Right lobe of liver (tissue), 6 donors: ENCODE results near the gene MMAB. TPM values are rescaled to one million over a fixed set of nuclear protein-coding genes. Genes with fewer than 3 reads are reported as not detected.

Experiments used
- ATAC-seq, 4 donors: fragments of 200-7000 bp; cut with Tn5 transposase; one replicate each; pipeline ENCODE4 v1.9.1; 2020; ENCODE audit warnings: mild to moderate bottlenecking in 4 of 4, moderate library complexity in 4 of 4
- DNase-seq, 3 donors: peaks; one replicate each; pipeline ENCODE4 v3.0.0-alpha.2; 2020
- H3K27ac ChIP-seq, 3 donors: fragments of 200-600 bp; one replicate each; pipeline ENCODE4 v1.8.0; 2022
- H3K27me3 ChIP-seq, 2 donors: fragments of 200-600 bp; one replicate each; pipeline ENCODE4 v1.8.0; 2022
- H3K36me3 ChIP-seq, 4 donors: fragments of 200-600 bp; sonication (generic) in 1 of 4; one replicate each; pipeline versions ENCODE4 v1.5.1 to v1.8.0; 2017 to 2022; ENCODE audit warnings: control low read depth in 1 of 4
- H3K4me1 ChIP-seq, 4 donors: fragments of 200-600 bp; sonication (generic) in 1 of 4; one replicate each; pipeline versions ENCODE4 v1.5.1 to v1.8.0; 2017 to 2022; ENCODE audit warnings: control low read depth in 1 of 4
- H3K4me3 ChIP-seq, 3 donors: fragments of 200-600 bp; one replicate each; pipeline ENCODE4 v1.8.0; 2022
- H3K9me3 ChIP-seq, 4 donors: fragments of 200-600 bp; sonication (generic) in 1 of 4; one replicate each; pipeline versions ENCODE4 v1.5.1 to v1.8.0; 2017 to 2022; ENCODE audit warnings: control low read depth in 1 of 4
- CTCF ChIP-seq, 4 donors: fragments of 200-600 bp in 3 of 4; fragments of 450-650 bp in 1 of 4; IDR thresholded peaks; one replicate each; pipeline versions ENCODE4 v1.5.1 to v1.8.0; 2016 to 2022; ENCODE audit warnings: antibody characterized with exemption in 4 of 4, mild to moderate bottlenecking in 2 of 4
- POLR2A ChIP-seq: fragments of 450-650 bp; IDR thresholded peaks from one replicate; pipeline ENCODE4 v1.6.1; 2017; ENCODE audit warnings: antibody characterized with exemption, mild to moderate bottlenecking
- WGBS: methylation state at CpG from one replicate; pipeline ENCODE4 v1.1.6; 2018; ENCODE audit warnings: low coverage, low lambda C conversion rate; ENCODE audit not compliant: insufficient coverage; ENCODE audit errors: missing lambda C conversion rate; 5-methylcytosine and 5-hydroxymethylcytosine counted together
- intact Hi-C, 2 donors: fragments of 100-400 bp; cut with DNase I; formaldehyde crosslinking; loops; one replicate each; pipeline versions ENCODE4 v1.11.2 to v1.14.1; 2022
- total RNA-seq, 6 experiments: library from RNA; depleted of rRNA in 2 of 6; stranded (reverse); fragments of >200 nt in 2 of 6; fragmentation: NEBNext Ultra II Directional in 3 of 6; extraction: Animal tissue kit (Norgen Biotek cat#: 25700) in 3 of 6; gene quantifications; one replicate each; pipeline versions ENCODE4 v1.1.0 to v1.2.4, GENCODE V29; 2016 to 2023
- donor health status: DM: no; HTN: yes; CAD: no.
- donor health status: DM: no; HTN: no; CAD: no.
- donor health status: DM: no; HTN: no; CAD: no.
- donor health status: DM: no; HTN: yes; CAD: no.
- donor health status: DM: no; HTN: yes; CAD: no.

The MMAB gene
- total RNA-seq, 6 experiments from 2014 or later, result 42.6 to 99.8 (median 65.2) TPM

DNA sequence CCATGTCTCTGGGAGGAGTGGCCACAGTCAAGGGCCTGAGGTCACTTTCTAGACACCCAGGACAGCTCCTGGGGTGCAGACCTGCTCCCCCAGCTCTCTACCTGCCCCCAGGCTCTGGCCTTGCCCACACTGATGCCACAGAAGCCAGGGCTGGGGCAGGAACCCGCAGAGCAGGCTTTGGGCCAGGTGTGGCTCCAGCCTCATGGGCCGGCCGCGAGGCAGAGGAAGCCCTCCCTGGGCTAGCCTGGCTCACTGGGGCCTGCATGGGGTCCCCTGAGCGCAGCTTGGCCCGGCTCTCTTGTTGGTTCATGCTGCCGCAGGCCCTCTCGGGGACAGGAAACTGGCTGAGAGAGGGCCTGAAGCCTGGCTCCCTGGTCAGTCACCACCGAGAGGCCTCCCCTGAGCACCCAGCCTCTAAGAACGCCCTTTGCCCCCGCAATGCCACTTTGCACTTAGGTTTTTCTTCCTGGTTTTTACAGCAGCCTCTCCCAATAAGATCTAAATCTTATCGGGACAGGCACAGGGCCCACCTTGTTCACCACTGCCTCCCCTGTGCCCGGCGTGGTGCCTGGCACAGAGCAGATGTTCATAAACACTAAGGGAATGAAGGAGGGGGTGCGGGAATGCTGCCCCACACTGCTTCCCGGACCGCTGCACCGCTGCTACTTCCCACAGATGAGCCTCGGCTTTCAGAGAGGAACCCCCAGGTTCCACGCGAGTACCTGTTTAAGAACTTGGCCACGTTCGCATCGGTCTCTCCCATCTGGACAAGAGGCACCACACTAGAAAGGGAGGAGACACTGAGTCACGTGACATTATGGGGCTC lies 14.7 kb downstream of the MMAB start:
- Histone ChIP-seq H3K27me3 (no peaks in the 10 kb centered on the region), H3K27ac (no peak overlapping the region), H3K9me3 (no peaks in the 10 kb centered on the region), H3K36me3 (peaks cover 0 to 7% (median 0%) of the 10 kb centered on the region in 4 donors), H3K4me1 (peaks cover 0 to 43% (median 17%) of the 10 kb centered on the region in 4 donors), H3K4me3 (no peak overlapping the region)
- TF ChIP-seq CTCF (IDR thresholded peaks at IDR 0.05) (no peak), POLR2A (no peak)
- 95% methylated on average over 9 of the region's 25 CpGs for WGBS
- DNase-seq (peak in 1 of 3 donors; percentile 31), ATAC-seq (peak in 1 of 4 donors; percentile 17)
- intact Hi-C loops, result no loop called here

- Histone ChIP-seq H3K36me3 (no peaks in the 10 kb centered on the region), H3K9me3 (no peaks in the 10 kb centered on the region), H3K27me3 (no peaks in the 10 kb centered on the region), H3K4me1 (peaks cover 0 to 46% (median 21%) of the 10 kb centered on the region in 4 donors), H3K27ac (no peak overlapping the region), H3K4me3 (no peak overlapping the region)
- intact Hi-C loops, result no loop called here
- ATAC-seq, result peak in 1 of 4 donors; percentile 2
- DNase-seq, result no peak
- TF ChIP-seq POLR2A, result no peak
- TF ChIP-seq CTCF (IDR thresholded peaks at IDR 0.05), result no peak
- WGBS, result 70% methylated on average over 6 of the region's 12 CpGs
These were observed 15.5 kb downstream of the MMAB start for GRCh38 chr12:109557805-109558204.

- H3K27me3 ChIP-seq, result no peaks in the 10 kb centered on the region
- TF ChIP-seq POLR2A (no peak), CTCF (IDR thresholded peaks at IDR 0.05) (no peak)
- no peak overlapping the region for H3K4me3 ChIP-seq
- H3K4me1 ChIP-seq, result peaks cover 0 to 46% (median 22%) of the 10 kb centered on the region in 4 donors
- DNase-seq (peak in 2 of 3 donors; percentile 58 to 77), ATAC-seq (peak; percentile 55 to 72 (median 70))
- H3K36me3 ChIP-seq, result no peaks in the 10 kb centered on the region
- H3K27ac ChIP-seq, result no peak overlapping the region
- intact Hi-C loops, result no loop called here
- H3K9me3 ChIP-seq, result no peaks in the 10 kb centered on the region
- WGBS, result 17% methylated on average over 1 of the region's 10 CpGs
These were observed 16.1 kb downstream of the MMAB start for GRCh38 chr12:109557200-109557599.

- H3K27me3 ChIP-seq, result no peaks in the 10 kb centered on the region
- intact Hi-C loops, result no loop called here
- peaks cover 0 to 46% (median 22%) of the 10 kb centered on the region in 4 donors for H3K4me1 ChIP-seq
- TF ChIP-seq POLR2A, result no peak
- TF ChIP-seq CTCF (IDR thresholded peaks at IDR 0.05), result no peak
- ATAC-seq, result peak in 1 of 4 donors; percentile 15
- H3K4me3 ChIP-seq, result no peak overlapping the region
- WGBS, result 40% methylated on average over 15 of the region's 18 CpGs
- no peaks in the 10 kb centered on the region for H3K36me3 ChIP-seq
- no peak overlapping the region for H3K27ac ChIP-seq
- peak in 1 of 3 donors; percentile 37 for DNase-seq
- H3K9me3 ChIP-seq, result no peaks in the 10 kb centered on the region
These were observed 17.6 kb downstream of the MMAB start for GRCh38 chr12:109555431-109556315.
